Inflammatory macrophage treated with lipopolysaccharide for 4 hours (primary cell): ENCODE results near the gene OSGIN1.

Experiments used
- DNase-seq: peaks from one replicate; pipeline ENCODE4 v3.0.0-alpha.2; 2020

OSGIN1 gene

GRCh38 chr16:84007965-84008364 is 54.9 kb downstream of the OSGIN1 start:
- no peak for DNase-seq

GRCh38 chr16:84009282-84009681 is 56.2 kb downstream of the OSGIN1 start:
- no peak for DNase-seq

DNA sequence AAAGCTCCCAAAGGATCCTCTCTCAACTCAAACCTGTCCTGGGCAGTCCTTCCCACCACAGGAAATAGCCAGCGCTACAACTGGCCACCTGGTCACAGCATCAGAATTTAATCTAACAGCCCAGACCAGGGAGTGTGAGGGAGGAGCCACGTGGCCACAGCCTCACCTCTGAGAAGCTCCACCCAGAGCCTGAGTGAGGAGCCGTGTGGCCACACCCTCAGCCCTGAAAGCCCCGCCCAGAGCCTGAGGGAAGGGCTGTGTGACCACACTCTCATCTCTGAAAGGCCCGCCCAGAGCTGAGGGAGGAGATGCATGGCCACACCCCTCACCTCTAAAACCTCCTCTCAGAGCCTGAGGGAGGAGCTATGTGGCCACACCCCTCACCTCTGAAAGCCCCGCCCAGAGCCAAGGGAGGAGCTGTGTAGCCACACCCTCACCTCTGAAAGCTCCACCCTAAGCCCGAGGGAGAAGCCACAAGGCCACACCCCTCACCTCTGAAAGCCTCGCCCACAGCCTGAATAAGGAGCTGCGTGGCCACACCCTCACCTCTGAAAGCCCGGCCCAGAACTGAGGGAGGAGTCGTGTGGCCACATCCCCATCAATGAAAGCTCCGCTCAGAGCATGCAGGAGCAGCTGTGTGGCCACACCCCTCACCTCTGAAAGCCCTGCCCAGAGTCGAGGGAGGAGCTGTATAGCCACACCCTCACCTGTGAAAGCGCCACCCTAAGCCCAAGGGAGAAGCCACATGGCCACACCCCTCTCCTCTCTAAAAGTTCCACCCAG is 60.9 kb downstream of the OSGIN1 start:
- peak; percentile 71 for DNase-seq

- no peak for DNase-seq
Observed at GRCh38 chr16:84014570-84015327, 61.7 kb downstream of the OSGIN1 start.

DNA sequence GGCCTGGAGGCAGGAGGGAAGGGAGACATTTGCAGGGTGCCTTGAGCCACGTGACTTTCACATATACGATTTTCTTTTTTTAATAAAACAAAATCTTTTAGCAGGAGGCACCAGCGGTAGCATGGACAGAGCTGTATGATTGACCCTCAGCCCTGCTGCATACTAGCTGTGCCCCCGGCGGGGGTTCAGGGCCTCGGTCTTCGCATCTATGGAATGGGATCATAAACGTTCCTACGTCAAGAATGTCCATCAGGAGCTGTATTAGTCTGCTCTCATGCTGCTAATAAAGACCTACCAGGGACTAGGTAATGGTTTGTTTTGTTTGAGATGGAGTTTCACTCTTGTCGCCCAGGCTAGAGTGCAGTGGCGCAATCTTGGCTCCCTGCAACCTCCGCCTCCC is 62.4 kb downstream of the OSGIN1 start:
- DNase-seq, result no peak
